GM12878 (cell line): ENCODE results near the gene ELAVL1. TPM values are rescaled to one million over a fixed set of nuclear protein-coding genes. Genes with fewer than 3 reads are reported as not detected.
A peak's percentile ranks its signal among the peaks of the same experiment; 100 is the strongest.

ENCODE experiments used
- ATAC-seq: fragments of 200-7000 bp; cut with Tn5 transposase; 3 replicates; pipeline ENCODE4 v1.9.1; 2020; ENCODE audit warnings: mild to moderate bottlenecking, moderate library complexity
- BruUV-seq: library from RNA; stranded (reverse); fragments of 400-500 nt; replicated peaks from 2 replicates; lab custom pipeline; 2021; lab: Mats Ljungman, UMichigan
- CTCF ChIA-PET: fragments of 300-600 bp; sonication (Branson Sonifier 250); formaldehyde crosslinking; extraction: SDS; loops from one replicate; lab custom pipeline; 2021; ENCODE audit warnings: inconsistent platforms; lab: Yijun Ruan, JAX
- POLR2A ChIA-PET: fragments of 350-600 bp; formaldehyde crosslinking; extraction: SDS; loops from one replicate; lab custom pipeline; 2021; ENCODE audit warnings: inconsistent platforms; lab: Charles Lee
- RAD21 ChIA-PET: fragments of 300-600 bp; sonication (Branson Sonifier 250); formaldehyde crosslinking; loops from one replicate; lab custom pipeline; 2023; ENCODE audit warnings: antibody characterized with exemption; ENCODE audit not compliant: unreplicated experiment; lab: Charles Lee
- SMC1A ChIA-PET: fragments of 300-600 bp; sonication (Branson Sonifier 250); formaldehyde crosslinking; loops from one replicate; lab custom pipeline; 2023; ENCODE audit not compliant: unreplicated experiment, uncharacterized antibody; lab: Charles Lee
- DNase-seq: peaks from one replicate; pipeline ENCODE4 v3.0.0-alpha.2; 2011; ENCODE audit warnings: low read depth, low spot score
- FAIRE-seq: peaks from 3 replicates; lab custom pipeline; 2011; peaks lifted over from hg19 to GRCh38; lab: Jason Lieb, UNC
- H2AFZ ChIP-seq: 2 replicates; pipeline ENCODE4 v1.6.0; 2011; ENCODE audit warnings: low read depth, low read length, control low read depth; ENCODE audit not compliant: control insufficient read depth
- H3K27ac ChIP-seq: 2 replicates; pipeline ENCODE4 v1.5.1; 2011; ENCODE audit warnings: control low read depth; ENCODE audit not compliant: control insufficient read depth, insufficient read depth
- H3K27me3 ChIP-seq, 2 experiments: replicated peaks in 1 of 2; 2 replicates each; pipeline versions ENCODE4 v1.6.0 to v1.6.1; 2011; ENCODE audit warnings: low read length in 1 of 2; ENCODE audit not compliant: control insufficient read depth in 2 of 2, insufficient read depth in 2 of 2
- H3K36me3 ChIP-seq, 2 experiments: 2 replicates each; pipeline ENCODE4 v1.5.1; 2011; ENCODE audit warnings: low read length in 1 of 2; ENCODE audit not compliant: control insufficient read depth in 2 of 2, insufficient read depth in 2 of 2
- H3K4me1 ChIP-seq: 2 replicates; pipeline ENCODE4 v1.6.1; 2011; ENCODE audit warnings: mild to moderate bottlenecking, low read length, moderate library complexity, mixed read lengths; ENCODE audit not compliant: control insufficient read depth, insufficient read depth
- H3K4me2 ChIP-seq: 2 replicates; pipeline ENCODE4 v1.6.0; 2011; ENCODE audit warnings: control low read depth; ENCODE audit not compliant: control insufficient read depth, insufficient read depth
- H3K4me3 ChIP-seq: fragments of 200-600 bp; sonication (generic); 2 replicates; pipeline ENCODE4 v1.5.1; 2016
- H3K79me2 ChIP-seq: 2 replicates; pipeline ENCODE4 v1.6.0; 2011; ENCODE audit warnings: low read length; ENCODE audit not compliant: control insufficient read depth, insufficient read depth
- H3K9ac ChIP-seq: 2 replicates; pipeline ENCODE4 v1.8.0; 2011; ENCODE audit warnings: low read length, control low read depth, mixed read lengths; ENCODE audit not compliant: control insufficient read depth, insufficient read depth
- H3K9me3 ChIP-seq: replicated peaks from 3 replicates; pipeline ENCODE4 v1.5.1; 2011; ENCODE audit warnings: mild to moderate bottlenecking, low read length; ENCODE audit not compliant: control insufficient read depth, insufficient read depth
- H4K20me1 ChIP-seq: 2 replicates; pipeline ENCODE4 v1.6.0; 2011; ENCODE audit not compliant: control insufficient read depth, insufficient read depth
- EGR1 ChIP-seq, 2 experiments: IDR thresholded peaks; 1 replicate in 1 of 2; 2 replicates in 1 of 2; pipeline ENCODE4 v1.6.1; 2011 to 2012; ENCODE audit warnings: low read depth in 2 of 2, low read length in 2 of 2, borderline replicate concordance in 1 of 2, mild to moderate bottlenecking in 1 of 2, moderate library complexity in 1 of 2
- FOXK2 ChIP-seq: fragments of 450-650 bp; IDR thresholded peaks from 2 replicates; pipeline ENCODE4 v1.6.1; 2017; ENCODE audit warnings: mild to moderate bottlenecking, moderate library complexity
- IRF4 ChIP-seq: IDR thresholded peaks from 2 replicates; pipeline ENCODE4 v1.6.1; 2011; ENCODE audit warnings: low read depth, low read length
- MTA2 ChIP-seq: fragments of 450-650 bp; IDR thresholded peaks from 2 replicates; pipeline ENCODE4 v1.6.1; 2016; ENCODE audit warnings: low read depth, mild to moderate bottlenecking, moderate library complexity
- MYC ChIP-seq: IDR thresholded peaks from 2 replicates; pipeline ENCODE4 v1.6.1; 2011; ENCODE audit warnings: mild to moderate bottlenecking, low read length, moderate library complexity, inconsistent platforms; ENCODE audit not compliant: insufficient read depth, insufficient replicate concordance, insufficient read length, severe bottlenecking
- NFXL1 ChIP-seq: fragments of 450-650 bp; IDR thresholded peaks from 2 replicates; pipeline ENCODE4 v1.6.1; 2017; ENCODE audit warnings: antibody characterized with exemption, mild to moderate bottlenecking, borderline replicate concordance
- RELA ChIP-seq: fragments of 450-650 bp; IDR thresholded peaks from 2 replicates; pipeline ENCODE4 v1.8.0; 2014; ENCODE audit warnings: borderline replicate concordance; ENCODE audit not compliant: partially characterized antibody
- TAF1 ChIP-seq: IDR thresholded peaks from 2 replicates; pipeline ENCODE4 v1.6.1; 2011; ENCODE audit warnings: mild to moderate bottlenecking, low read depth, low read length, borderline replicate concordance
- ZNF274 ChIP-seq: IDR thresholded peaks from one replicate; pipeline ENCODE4 v1.8.0; 2011; ENCODE audit not compliant: insufficient read length, insufficient read depth
- ZSCAN29 ChIP-seq: fragments of 450-650 bp; IDR thresholded peaks from 2 replicates; pipeline ENCODE4 v1.6.1; 2017; ENCODE audit warnings: mild to moderate bottlenecking, moderate library complexity
- WGBS: methylation state at CpG from one replicate; pipeline ENCODE4 v1.1.6; 2016; ENCODE audit warnings: low lambda C conversion rate; ENCODE audit not compliant: insufficient replicate concordance, insufficient coverage; ENCODE audit errors: missing lambda C conversion rate; 5-methylcytosine and 5-hydroxymethylcytosine counted together
- in situ Hi-C: fragments of 300-500 bp; cut with MboI; formaldehyde crosslinking; loops from 9 replicates; pipeline ENCODE4 v1.14.3; 2018; ENCODE audit warnings: mixed read lengths
- intact Hi-C: fragments of 100-400 bp; cut with micrococcal nuclease; formaldehyde crosslinking; loops from one replicate; pipeline ENCODE4 v1.14.2; 2022; ENCODE audit not compliant: unreplicated experiment
- polyA plus RNA-seq, 11 experiments: library from polyadenylated mRNA; depleted of rRNA in 4 of 11; unstranded in 6 of 11; stranded (reverse) in 5 of 11; fragments of >200 nt; fragmentation: Nextera tagmentation in 4 of 11; fragmentation: Illumina TruSeq in 1 of 11; extraction: Ambion mirVana in 4 of 11; extraction: Trizol in 1 of 11; gene quantifications; 1 replicate in 1 of 11; 2 replicates in 10 of 11; pipeline versions ENCODE4 v1.2.1 to v1.2.3, GENCODE V29; 2011 to 2016; ENCODE audit warnings: inconsistent platforms in 2 of 11, missing spikeins in 2 of 11, low read depth in 1 of 11
- total RNA-seq, 4 experiments: library from RNA; depleted of rRNA in 3 of 4; stranded (reverse); fragments of >200 nt in 3 of 4; fragmentation: Illumina TruSeq in 1 of 4; extraction: Trizol in 1 of 4; gene quantifications; 2 replicates each; pipeline versions ENCODE4 v1.2.1 to v1.2.3, GENCODE V29; 2013 to 2021

The ELAVL1 gene
- total and polyA plus RNA-seq, 10 of the 15 experiments (the other 5 are each of a cell fraction or from before 2014, with no cell fraction given), result 7.4 to 155 (median 70.3) TPM

DNA sequence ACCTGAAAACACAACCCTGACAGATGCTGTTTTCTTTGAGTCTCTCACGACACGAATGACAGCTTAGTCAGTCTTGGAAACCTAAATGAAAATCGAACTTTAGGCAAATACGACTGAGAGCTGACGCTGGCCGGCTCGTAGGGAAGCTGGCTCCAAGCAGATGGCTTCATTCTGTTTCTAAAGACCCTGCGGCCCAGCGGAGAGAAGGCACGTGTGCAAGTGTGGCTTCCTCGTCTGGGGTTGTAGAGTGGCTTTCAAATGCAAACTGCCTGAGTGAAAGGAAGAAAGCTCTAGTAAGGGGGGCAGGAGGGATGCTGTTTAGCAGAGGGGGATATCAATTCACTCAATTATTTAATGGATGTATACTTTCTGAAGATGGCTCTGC lies 35.9 kb downstream of the ELAVL1 start:
- intact Hi-C loops, result no loop called here
- Histone ChIP-seq H3K4me3 (no peak overlapping the region), H3K79me2 (no peaks in the 10 kb centered on the region), H3K27ac (no peak overlapping the region), H3K9me3 (no peaks in the 10 kb centered on the region), H3K27me3 (no peaks in the 10 kb centered on the region), H3K36me3 (peaks cover 40 to 42% of the 10 kb centered on the region in 2 experiments; a peak in 3 of 4 replicates), H3K4me1 (no peaks in the 10 kb centered on the region), H2AFZ (no peak overlapping the region), H4K20me1 (no peaks in the 10 kb centered on the region), H3K4me2 (no peak overlapping the region), H3K9ac (no peak overlapping the region)
- DNase-seq (no peak), FAIRE-seq (no peak), ATAC-seq (no peak)
- in situ Hi-C loops, result no loop called here
- no peak for TF ChIP-seq FOXK2
- no peak for TF ChIP-seq ZSCAN29
- TF ChIP-seq MYC, result no peak
- TF ChIP-seq RELA, result no peak
- no peak for TF ChIP-seq MTA2
- no peak for TF ChIP-seq EGR1 (IDR thresholded peaks at IDR 0.05; ENCODE audit: borderline replicate concordance in 1 of 2, low read depth in 2 of 2, low read length in 2 of 2)
- TF ChIP-seq IRF4, result no peak
- no peak for TF ChIP-seq NFXL1
- TF ChIP-seq TAF1, result no peak
- TF ChIP-seq ZNF274, result no peak
- WGBS, result 95% methylated on average over 11 of the region's 11 CpGs
- RAD21 ChIA-PET, result no interaction called here
- SMC1A ChIA-PET, result interaction anchor here (1.2 kb wide), 1 partner anchor 36 kb away, joined by 3 read pairs; the partner anchor contains the start of gene ELAVL1
- POLR2A ChIA-PET, result interaction anchor here (0.6 kb wide), 1 partner anchor 10 kb away, joined by 3 read pairs; no protein-coding TSS in a partner anchor
- CTCF ChIA-PET, result interaction anchor here (1.0 to 4.0 kb wide), 4 partner anchors 25 to 274 kb away, joined by 3 to 22 read pairs (median 6); partner anchors contain the start of gene TIMM44
- BruUV-seq, result TSS peak; percentile 31
